HCT116 (cell line): Measurements from ENCODE around the gene LRRC15.

Experiments used
- CBX3 ChIP-seq: IDR thresholded peaks from 2 replicates; pipeline ENCODE4 v1.6.1; 2012; ENCODE audit warnings: low read depth
- CTCF ChIP-seq, 3 experiments: fragments of 200-600 bp in 1 of 3; sonication (generic) in 1 of 3; IDR thresholded peaks in 2 of 3; conservative IDR thresholded peaks in 1 of 3; 2 replicates each; pipeline ENCODE4 v1.5.1; 2012 to 2017; ENCODE audit warnings: low read depth in 2 of 3, low read length in 2 of 3, antibody characterized with exemption in 1 of 3, borderline replicate concordance in 1 of 3, control low read depth in 1 of 3, mild to moderate bottlenecking in 1 of 3, mixed read lengths in 1 of 3, mixed run types in 1 of 3, moderate library complexity in 1 of 3; ENCODE audit not compliant: insufficient read depth in 1 of 3
- ELF1 ChIP-seq: IDR thresholded peaks from 2 replicates; pipeline ENCODE4 v1.6.1; 2012; ENCODE audit warnings: low read depth, borderline replicate concordance
- EZH2 ChIP-seq: fragments of 200-600 bp; sonication (generic); IDR thresholded peaks from 2 replicates; pipeline ENCODE4 v1.6.1; 2017; ENCODE audit warnings: antibody characterized with exemption, mixed run types
- SIN3A ChIP-seq: IDR thresholded peaks from 2 replicates; pipeline ENCODE4 v1.6.1; 2012; ENCODE audit warnings: low read depth
- YY1 ChIP-seq: IDR thresholded peaks from 2 replicates; pipeline ENCODE4 v1.6.1; 2011; ENCODE audit warnings: low read length, low read depth, moderate library complexity, mild to moderate bottlenecking; ENCODE audit not compliant: insufficient replicate concordance; ENCODE audit errors: extremely low read depth
- TF ChIP-seq, protein P1 (sequence below): IDR thresholded peaks from 2 replicates; pipeline ENCODE4 v1.6.1; 2012; ENCODE audit warnings: low read depth

DNA sequence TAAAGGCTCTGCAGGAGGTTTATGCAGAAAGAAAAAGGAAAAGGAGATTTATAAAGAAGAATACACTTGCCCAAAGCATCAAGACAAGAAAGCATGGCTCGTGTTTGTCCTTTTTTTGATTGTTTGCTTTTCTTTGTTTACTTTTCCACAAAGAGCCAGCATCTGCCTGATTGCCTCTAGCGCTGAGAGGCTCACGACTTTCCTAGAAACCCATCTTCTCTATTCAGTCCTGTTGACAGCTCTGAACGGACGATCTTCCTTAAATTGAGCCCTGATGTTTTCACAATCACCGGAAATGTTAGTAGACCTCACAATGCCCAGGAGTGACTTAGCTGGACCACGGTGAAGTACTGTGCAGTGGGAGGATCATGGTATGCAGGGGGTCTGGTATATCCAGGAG is 17.1 kb upstream of the LRRC15 start:
- TF ChIP-seq YY1 (no peak), CTCF (IDR thresholded peaks at IDR 0.05 in 2 of 3, conservative IDR thresholded peaks at IDR 0.05 in 1 of 3; ENCODE audit: borderline replicate concordance in 1 of 3, insufficient read depth in 1 of 3, low read depth in 2 of 3, low read length in 2 of 3) (no peak), EZH2 (no peak), ELF1 (no peak), SIN3A (no peak), CBX3 (no peak)
- TF ChIP-seq, protein P1, sequence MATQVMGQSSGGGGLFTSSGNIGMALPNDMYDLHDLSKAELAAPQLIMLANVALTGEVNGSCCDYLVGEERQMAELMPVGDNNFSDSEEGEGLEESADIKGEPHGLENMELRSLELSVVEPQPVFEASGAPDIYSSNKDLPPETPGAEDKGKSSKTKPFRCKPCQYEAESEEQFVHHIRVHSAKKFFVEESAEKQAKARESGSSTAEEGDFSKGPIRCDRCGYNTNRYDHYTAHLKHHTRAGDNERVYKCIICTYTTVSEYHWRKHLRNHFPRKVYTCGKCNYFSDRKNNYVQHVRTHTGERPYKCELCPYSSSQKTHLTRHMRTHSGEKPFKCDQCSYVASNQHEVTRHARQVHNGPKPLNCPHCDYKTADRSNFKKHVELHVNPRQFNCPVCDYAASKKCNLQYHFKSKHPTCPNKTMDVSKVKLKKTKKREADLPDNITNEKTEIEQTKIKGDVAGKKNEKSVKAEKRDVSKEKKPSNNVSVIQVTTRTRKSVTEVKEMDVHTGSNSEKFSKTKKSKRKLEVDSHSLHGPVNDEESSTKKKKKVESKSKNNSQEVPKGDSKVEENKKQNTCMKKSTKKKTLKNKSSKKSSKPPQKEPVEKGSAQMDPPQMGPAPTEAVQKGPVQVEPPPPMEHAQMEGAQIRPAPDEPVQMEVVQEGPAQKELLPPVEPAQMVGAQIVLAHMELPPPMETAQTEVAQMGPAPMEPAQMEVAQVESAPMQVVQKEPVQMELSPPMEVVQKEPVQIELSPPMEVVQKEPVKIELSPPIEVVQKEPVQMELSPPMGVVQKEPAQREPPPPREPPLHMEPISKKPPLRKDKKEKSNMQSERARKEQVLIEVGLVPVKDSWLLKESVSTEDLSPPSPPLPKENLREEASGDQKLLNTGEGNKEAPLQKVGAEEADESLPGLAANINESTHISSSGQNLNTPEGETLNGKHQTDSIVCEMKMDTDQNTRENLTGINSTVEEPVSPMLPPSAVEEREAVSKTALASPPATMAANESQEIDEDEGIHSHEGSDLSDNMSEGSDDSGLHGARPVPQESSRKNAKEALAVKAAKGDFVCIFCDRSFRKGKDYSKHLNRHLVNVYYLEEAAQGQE, result no peak
